Mucosa of rectum (tissue), 2 donors: Measurements from ENCODE around the gene RAB18.
"Not testable (repeated sequence)": the region's sequence is repeated elsewhere in the genome, so short reads cannot be mapped to it uniquely, and the experiment has no call there.

Experiments used
- H3K27ac ChIP-seq, 2 donors: one replicate each; pipeline ENCODE4 v1.7.0; 2013; ENCODE audit warnings: inconsistent platforms in 2 of 2, low read depth in 2 of 2, low read length in 2 of 2
- H3K27me3 ChIP-seq, 2 donors: one replicate each; pipeline ENCODE4 v1.7.0; 2013; ENCODE audit warnings: low read length in 2 of 2; ENCODE audit not compliant: control insufficient read depth in 2 of 2, insufficient read depth in 2 of 2
- H3K36me3 ChIP-seq, 2 donors: one replicate each; pipeline ENCODE4 v1.7.0; 2013; ENCODE audit warnings: low read length in 2 of 2; ENCODE audit not compliant: control insufficient read depth in 2 of 2, insufficient read depth in 2 of 2
- H3K4me1 ChIP-seq, 2 donors: one replicate each; pipeline ENCODE4 v1.7.0; 2013; ENCODE audit warnings: low read length in 2 of 2, mild to moderate bottlenecking in 1 of 2; ENCODE audit not compliant: control insufficient read depth in 2 of 2, insufficient read depth in 2 of 2
- H3K4me3 ChIP-seq, 2 donors: one replicate each; pipeline ENCODE4 v1.7.0; 2013; ENCODE audit warnings: low read length in 2 of 2
- H3K9ac ChIP-seq, 2 donors: one replicate each; pipeline ENCODE4 v1.7.0; 2013; ENCODE audit warnings: low read length in 2 of 2, low read depth in 1 of 2, mild to moderate bottlenecking in 1 of 2
- H3K9me3 ChIP-seq, 2 donors: one replicate each; pipeline ENCODE4 v1.7.0; 2013; ENCODE audit warnings: low read length in 2 of 2; ENCODE audit not compliant: control insufficient read depth in 2 of 2
- donor health status: healthy.
- donor health status: Normal muscosa, but diverticular disease.

RAB18 gene

DNA sequence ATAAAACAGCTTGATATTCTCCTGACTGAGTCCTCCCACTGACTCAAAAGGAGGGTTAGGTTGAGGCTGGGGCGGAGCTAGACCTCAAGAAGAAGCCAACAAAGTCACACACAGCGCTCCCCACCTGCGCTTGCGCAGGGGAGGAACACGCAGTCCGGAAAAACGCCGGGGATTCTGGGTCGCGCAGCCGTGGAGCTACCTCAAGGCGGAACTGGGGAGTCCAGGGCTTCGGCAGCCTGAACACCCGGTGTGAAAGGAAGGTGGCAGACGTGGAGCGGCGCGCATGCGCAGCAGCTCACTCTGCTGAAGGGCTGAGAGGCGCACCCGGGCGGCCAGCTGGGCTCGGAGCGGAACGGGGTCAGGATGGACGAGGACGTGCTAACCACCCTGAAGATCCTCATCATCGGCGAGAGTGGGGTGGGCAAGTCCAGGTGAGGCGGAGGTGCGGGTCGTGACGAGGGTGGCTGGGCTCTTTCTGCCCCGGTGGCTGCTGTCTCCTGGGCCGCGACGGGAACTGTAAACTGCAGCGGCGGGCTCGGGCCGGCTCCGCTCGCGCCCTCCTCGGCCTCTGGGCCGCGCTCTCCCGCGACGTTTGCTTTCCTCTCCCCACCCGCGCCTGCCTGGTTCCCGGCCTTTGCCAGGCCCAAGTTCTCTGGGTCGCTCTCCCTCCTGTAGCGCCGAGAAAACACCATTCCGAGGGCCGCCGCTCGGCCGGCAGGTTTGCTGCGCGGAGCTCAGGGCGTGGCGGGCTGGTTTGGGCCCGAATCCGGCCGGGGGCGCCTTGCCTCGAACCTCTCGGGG, at the start of gene RAB18:
Gene RAB18, plus strand, starts transcription at position 298 of the 801 bp plus-strand sequence. Its CDS starts 66 bp downstream, at position 364.
- Histone ChIP-seq H3K36me3 (no peaks in the 10 kb centered on the region), H3K9ac (peak within 1 kb of the TSS; percentile 89 to 93), H3K27ac (peak within 1 kb of the TSS; percentile 92), H3K27me3 (no peaks in the 10 kb centered on the region), H3K4me1 (peaks cover 11 to 19% of the 10 kb centered on the region in 2 donors), H3K9me3 (no peaks in the 10 kb centered on the region), H3K4me3 (peak within 1 kb of the TSS; percentile 94 to 99)

DNA sequence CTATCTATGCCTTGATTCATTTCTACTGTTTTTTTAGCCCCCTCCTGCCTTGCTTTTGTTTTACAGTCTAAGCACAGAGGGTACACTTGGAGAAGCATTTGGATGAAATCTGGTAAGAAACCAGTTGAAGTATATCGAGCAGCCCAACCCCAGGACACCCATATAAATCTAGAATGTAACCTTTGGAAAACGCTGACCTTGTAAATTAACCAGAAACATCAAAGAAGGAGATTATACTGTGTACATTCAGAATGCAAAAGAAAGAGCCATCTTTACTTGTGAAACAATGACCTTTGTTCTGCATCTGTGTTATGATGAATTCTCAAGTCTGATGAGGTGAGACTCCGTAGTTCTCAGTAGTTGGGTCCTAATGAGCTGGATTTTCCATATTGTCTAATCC, 49.3 kb upstream of the RAB18 start:
- no peaks in the 10 kb centered on the region for H3K4me1 ChIP-seq
- H3K9me3 ChIP-seq = no peaks in the 10 kb centered on the region

DNA sequence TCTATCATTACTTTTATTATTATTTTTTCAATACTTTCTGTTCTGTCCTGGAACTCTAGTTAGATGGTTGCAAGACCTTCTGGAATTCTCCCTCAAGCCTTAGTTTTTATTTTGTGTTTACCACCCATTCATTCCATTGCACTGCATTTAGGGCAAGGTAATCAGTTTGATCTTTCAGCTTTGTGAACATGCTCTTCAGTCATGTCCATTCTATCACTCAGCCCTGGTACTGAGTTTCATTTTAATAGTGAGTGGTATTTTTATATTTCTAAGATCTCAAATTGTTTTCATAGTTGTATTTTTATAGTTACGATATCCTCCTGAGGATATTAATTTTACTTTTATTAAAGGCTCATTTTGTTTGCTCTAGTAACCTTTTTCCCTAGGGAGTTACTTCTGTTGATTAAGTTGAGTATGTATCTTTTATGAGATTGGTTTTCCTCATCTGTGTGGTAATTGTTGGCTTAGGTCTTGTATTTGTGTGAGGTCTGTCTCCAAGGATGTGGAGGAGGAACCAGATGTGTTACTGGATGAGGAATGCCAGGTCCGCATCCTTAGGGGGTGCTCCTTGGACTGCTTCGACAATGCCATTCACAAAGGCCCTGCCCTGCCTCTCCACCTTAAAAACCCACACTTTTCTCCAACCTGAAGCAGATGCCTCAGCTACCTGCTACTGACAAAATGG, 46.7 kb upstream of the RAB18 start:
- no peak overlapping the region for H3K9ac ChIP-seq
- H3K36me3 ChIP-seq = no peaks in the 10 kb centered on the region
- no peaks in the 10 kb centered on the region for H3K27me3 ChIP-seq
- no peak overlapping the region for H3K4me3 ChIP-seq
- H3K9me3 ChIP-seq = no peaks in the 10 kb centered on the region
- no peak overlapping the region for H3K27ac ChIP-seq
- no peaks in the 10 kb centered on the region for H3K4me1 ChIP-seq

More for the DNA sequence above, 49.3 kb upstream of the RAB18 start:
- Histone ChIP-seq H3K36me3 (no peaks in the 10 kb centered on the region), H3K4me3 (no peak overlapping the region), H3K27ac (no peak overlapping the region), H3K27me3 (no peaks in the 10 kb centered on the region), H3K9ac (no peak overlapping the region)

DNA sequence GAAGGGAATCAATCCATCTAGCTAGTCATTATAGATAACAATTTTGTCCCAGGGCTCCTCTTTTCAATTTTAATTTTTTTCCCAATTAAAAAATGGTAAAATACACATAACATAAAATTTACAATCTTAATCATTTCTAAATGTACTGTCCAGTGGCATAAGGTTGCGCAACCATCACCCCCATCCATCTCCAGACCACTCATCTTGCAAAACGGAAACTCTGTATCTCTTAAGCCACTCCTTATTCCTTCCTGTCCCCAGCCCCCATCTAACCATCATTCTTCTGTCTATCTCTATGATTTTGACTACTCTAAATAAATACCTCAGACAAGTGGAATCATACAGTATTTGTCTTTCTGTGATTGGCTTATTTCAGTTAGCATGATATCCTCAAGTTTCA, 46.1 kb upstream of the RAB18 start:
- Histone ChIP-seq H3K27ac (no peak overlapping the region), H3K4me3 (no peak overlapping the region), H3K9me3 (no peaks in the 10 kb centered on the region)

GRCh38 chr10:27461312-27461711, 42.8 kb upstream of the RAB18 start:
- H3K27ac ChIP-seq = no peak overlapping the region
- no peaks in the 10 kb centered on the region for H3K9me3 ChIP-seq

More for the DNA sequence above, 46.1 kb upstream of the RAB18 start:
- Histone ChIP-seq H3K27me3 (no peaks in the 10 kb centered on the region), H3K36me3 (no peaks in the 10 kb centered on the region), H3K4me1 (no peaks in the 10 kb centered on the region), H3K9ac (no peak overlapping the region)

DNA sequence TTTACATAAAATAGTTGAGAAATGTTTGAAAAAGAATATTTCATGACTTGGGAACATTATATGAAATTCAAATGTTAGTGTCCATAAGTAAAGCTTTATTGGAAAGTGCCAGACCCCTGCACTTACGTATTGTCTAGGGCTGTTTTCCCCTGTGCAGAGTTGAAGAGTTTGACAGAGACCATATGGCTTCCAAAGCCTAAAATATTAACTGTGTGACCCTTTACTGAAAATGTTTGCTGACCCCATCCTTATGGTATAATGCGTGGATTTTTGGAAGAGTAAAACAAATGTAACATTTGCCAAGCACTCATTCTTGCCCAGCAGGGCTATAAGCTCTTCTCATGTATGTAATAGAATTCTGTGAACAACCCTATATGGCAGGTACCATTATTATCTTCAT, 40.1 kb upstream of the RAB18 start:
- Histone ChIP-seq H3K4me3 (no peak overlapping the region), H3K4me1 (no peaks in the 10 kb centered on the region), H3K9ac (no peak overlapping the region), H3K9me3 (no peaks in the 10 kb centered on the region), H3K27me3 (no peaks in the 10 kb centered on the region), H3K36me3 (no peaks in the 10 kb centered on the region), H3K27ac (no peak overlapping the region)

More at GRCh38 chr10:27461312-27461711, 42.8 kb upstream of the RAB18 start:
- H3K4me3 ChIP-seq = no peak overlapping the region
- no peak overlapping the region for H3K9ac ChIP-seq
- no peaks in the 10 kb centered on the region for H3K36me3 ChIP-seq
- H3K4me1 ChIP-seq = no peaks in the 10 kb centered on the region
- no peaks in the 10 kb centered on the region for H3K27me3 ChIP-seq

- H3K9me3 ChIP-seq = no peaks in the 10 kb centered on the region
- no peak overlapping the region for H3K27ac ChIP-seq
- H3K27me3 ChIP-seq = no peaks in the 10 kb centered on the region
These were observed 39.1 kb upstream of the RAB18 start for GRCh38 chr10:27464993-27465392.

GRCh38 chr10:27465596-27465995, 38.5 kb upstream of the RAB18 start:
- H3K9ac ChIP-seq, H3K4me3 ChIP-seq, H3K27me3 ChIP-seq, H3K9me3 ChIP-seq, H3K36me3 ChIP-seq, H3K27ac ChIP-seq, H3K4me1 ChIP-seq: not testable (repeated sequence)

More at GRCh38 chr10:27464993-27465392, 39.1 kb upstream of the RAB18 start:
- Histone ChIP-seq H3K4me1 (no peaks in the 10 kb centered on the region), H3K9ac (no peak overlapping the region), H3K36me3 (no peaks in the 10 kb centered on the region), H3K4me3 (no peak overlapping the region)

- no peak overlapping the region for H3K9ac ChIP-seq
- no peaks in the 10 kb centered on the region for H3K36me3 ChIP-seq
- H3K9me3 ChIP-seq = no peaks in the 10 kb centered on the region
- H3K4me1 ChIP-seq = no peaks in the 10 kb centered on the region
- H3K27ac ChIP-seq = no peak overlapping the region
- H3K4me3 ChIP-seq = no peak overlapping the region
- H3K27me3 ChIP-seq = no peaks in the 10 kb centered on the region
These were observed 33.2 kb upstream of the RAB18 start for GRCh38 chr10:27470885-27471284.

DNA sequence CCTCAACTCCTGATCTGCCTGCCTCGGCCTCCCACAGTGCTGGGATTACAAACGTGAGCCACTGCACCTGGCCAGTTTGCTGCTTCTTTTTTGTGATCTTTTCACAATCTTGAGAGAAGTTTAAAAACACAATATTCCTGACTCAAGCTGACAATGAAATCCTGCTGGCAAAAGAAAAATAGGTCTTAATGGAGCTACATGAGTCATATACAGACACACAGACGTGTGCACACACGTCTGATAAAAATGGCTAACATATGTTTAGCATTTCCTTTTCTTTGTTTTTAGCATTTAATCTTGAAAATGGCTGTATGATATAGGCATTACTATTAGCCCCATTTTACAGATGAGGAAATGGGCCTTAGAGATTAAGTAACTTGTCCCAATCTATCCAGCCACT, 29.4 kb upstream of the RAB18 start:
- H3K4me1 ChIP-seq = no peaks in the 10 kb centered on the region
- H3K36me3 ChIP-seq = no peaks in the 10 kb centered on the region
- H3K27ac ChIP-seq = no peak overlapping the region

More for the DNA sequence above, 29.4 kb upstream of the RAB18 start:
- no peaks in the 10 kb centered on the region for H3K9me3 ChIP-seq
- no peak overlapping the region for H3K4me3 ChIP-seq
- no peaks in the 10 kb centered on the region for H3K27me3 ChIP-seq
- H3K9ac ChIP-seq = no peak overlapping the region
